Measurements from ENCODE around the gene PDS5B. TPM values are rescaled to one million over a fixed set of nuclear protein-coding genes. Genes with fewer than 3 reads are reported as not detected.
A peak's percentile ranks its signal among the peaks of the same experiment; 100 is the strongest.

The PDS5B gene
- total and polyA plus RNA-seq, 2 experiments from 2014 or later: 43.9 to 46.5 TPM

DNA sequence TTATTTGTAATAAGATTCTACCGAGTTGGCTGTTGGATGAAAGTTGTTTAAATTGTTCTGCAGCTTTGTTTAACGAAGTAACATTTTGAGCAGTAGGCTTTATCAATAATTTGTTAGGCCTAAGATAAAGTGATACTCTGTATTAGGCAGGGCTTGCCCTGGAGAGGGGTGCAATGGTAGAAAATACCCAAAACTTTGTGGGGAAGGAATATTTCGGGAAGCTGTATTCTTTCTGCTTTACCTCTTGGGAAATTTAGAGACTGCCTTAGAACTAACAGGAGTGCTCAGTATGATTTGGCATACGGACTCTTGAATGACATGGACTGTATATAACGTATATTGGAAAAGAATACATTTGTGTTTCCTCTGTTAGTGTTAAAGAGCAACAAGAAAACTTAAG is 2.5 kb downstream of the PDS5B start:
- peaks cover 23% of the 10 kb centered on the region for H3K4me1 ChIP-seq (ENCODE audit: insufficient read depth)
- H3K9me2 ChIP-seq (ENCODE audit: insufficient read depth): no peaks in the 10 kb centered on the region
- peaks cover 26% of the 10 kb centered on the region; the same call in 1 of the 2 replicates for H4K20me1 ChIP-seq (replicated peaks; ENCODE audit: insufficient read depth)
- H3K27me3 ChIP-seq (ENCODE audit: insufficient read depth): no peaks in the 10 kb centered on the region
- DNase-seq (ENCODE audit: low spot score): no peak
- peaks cover 28% of the 10 kb centered on the region; the same call in 2 of the 3 replicates for H3K4me1 Mint-ChIP-seq
- H3K4me2 ChIP-seq: peak overlapping the region; percentile 91
- H3F3A ChIP-seq (replicated peaks; ENCODE audit: low read depth): no peaks in the 10 kb centered on the region
- no peaks in the 10 kb centered on the region for H3K9me3 Mint-ChIP-seq
- H3K27ac ChIP-seq (ENCODE audit: low read depth): no peak overlapping the region
- H2AFZ ChIP-seq: no peak overlapping the region
- H3K27ac Mint-ChIP-seq: no peak overlapping the region
- no peak for ATAC-seq
- no peaks in the 10 kb centered on the region for H3K36me3 ChIP-seq (ENCODE audit: insufficient read depth)
- H3K4me3 ChIP-seq: peak overlapping the region; percentile 89
- H3K36me3 Mint-ChIP-seq (ENCODE audit: low read depth): no peaks in the 10 kb centered on the region; the same call in 2 of the 3 replicates
- TF ChIP-seq EZH2phosphoT487 (IDR thresholded peaks at IDR 0.05; ENCODE audit: unreplicated experiment): no peak
- peaks cover 66% of the 10 kb centered on the region for H3K79me2 ChIP-seq (replicated peaks; ENCODE audit: insufficient read depth)
- H3K4me3 Mint-ChIP-seq: peak overlapping the region; percentile 86
- peaks cover 10% of the 10 kb centered on the region for H3K27me3 Mint-ChIP-seq (ENCODE audit: insufficient read depth, low read depth, poor library complexity)

DNA sequence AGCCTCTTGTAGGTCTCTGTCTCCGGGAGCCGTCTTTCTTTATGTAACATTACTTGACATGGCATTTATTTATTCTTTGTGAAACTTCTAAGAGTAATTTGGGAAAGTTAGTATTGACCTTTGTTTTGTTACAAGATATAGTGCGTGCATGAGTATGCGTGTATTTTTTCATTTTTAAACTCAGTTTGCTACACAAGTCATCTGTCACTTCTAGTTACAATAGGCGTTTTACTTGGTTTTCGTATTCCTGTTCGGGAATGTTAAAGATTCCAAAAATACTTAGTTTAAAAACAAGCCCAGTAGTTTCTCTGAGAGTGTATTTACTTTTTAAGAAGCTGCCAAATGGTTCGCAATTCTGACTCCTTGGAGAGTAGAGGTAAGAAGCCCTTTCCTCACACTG is 3.2 kb downstream of the PDS5B start:
- Histone ChIP-seq H3K9me2 (ENCODE audit: insufficient read depth) (no peaks in the 10 kb centered on the region), H4K20me1 (replicated peaks; ENCODE audit: insufficient read depth) (peaks cover 31% of the 10 kb centered on the region), H3K27ac (ENCODE audit: low read depth) (no peak overlapping the region), H2AFZ (no peak overlapping the region), H3F3A (replicated peaks; ENCODE audit: low read depth) (no peaks in the 10 kb centered on the region), H3K27me3 (ENCODE audit: insufficient read depth) (no peaks in the 10 kb centered on the region), H3K36me3 (ENCODE audit: insufficient read depth) (no peaks in the 10 kb centered on the region), H3K79me2 (replicated peaks; ENCODE audit: insufficient read depth) (peaks cover 73% of the 10 kb centered on the region), H3K4me3 (no peak overlapping the region), H3K4me1 (ENCODE audit: insufficient read depth) (peaks cover 23% of the 10 kb centered on the region), H3K4me2 (0 out of 2 replicates have a peak overlapping the region, but pooled peaks have one; percentile 30)
- Mint-ChIP-seq H3K4me3 (peak overlapping the region; percentile 32; the same call in 2 of the 3 replicates), H3K9me3 (no peaks in the 10 kb centered on the region), H3K36me3 (ENCODE audit: low read depth) (no peaks in the 10 kb centered on the region; the same call in 2 of the 3 replicates), H3K4me1 (peaks cover 28% of the 10 kb centered on the region; the same call in 2 of the 3 replicates), H3K27ac (no peak overlapping the region), H3K27me3 (ENCODE audit: insufficient read depth, low read depth, poor library complexity) (peaks cover 10% of the 10 kb centered on the region)
- DNase-seq (ENCODE audit: low spot score) (no peak), ATAC-seq (no peak)
- TF ChIP-seq EZH2 (IDR thresholded peaks at IDR 0.05; ENCODE audit: low read depth, unreplicated experiment) (no peak), STAT1 (IDR thresholded peaks at IDR 0.05; ENCODE audit: unreplicated experiment) (no peak), EZH2phosphoT487 (IDR thresholded peaks at IDR 0.05; ENCODE audit: unreplicated experiment) (no peak), POLR2AphosphoS5 (IDR thresholded peaks at IDR 0.05; ENCODE audit: low read depth) (no peak), JUNB (IDR thresholded peaks at IDR 0.05; ENCODE audit: unreplicated experiment) (no peak), CREB1 (CRISPR knock-in tag; IDR thresholded peaks at IDR 0.05; ENCODE audit: low read depth) (no peak), NANOG (IDR thresholded peaks at IDR 0.05; ENCODE audit: borderline replicate concordance) (no peak), ZNF114 (CRISPR knock-in tag; IDR thresholded peaks at IDR 0.05) (no peak)
- TF ChIP-seq, protein P1, sequence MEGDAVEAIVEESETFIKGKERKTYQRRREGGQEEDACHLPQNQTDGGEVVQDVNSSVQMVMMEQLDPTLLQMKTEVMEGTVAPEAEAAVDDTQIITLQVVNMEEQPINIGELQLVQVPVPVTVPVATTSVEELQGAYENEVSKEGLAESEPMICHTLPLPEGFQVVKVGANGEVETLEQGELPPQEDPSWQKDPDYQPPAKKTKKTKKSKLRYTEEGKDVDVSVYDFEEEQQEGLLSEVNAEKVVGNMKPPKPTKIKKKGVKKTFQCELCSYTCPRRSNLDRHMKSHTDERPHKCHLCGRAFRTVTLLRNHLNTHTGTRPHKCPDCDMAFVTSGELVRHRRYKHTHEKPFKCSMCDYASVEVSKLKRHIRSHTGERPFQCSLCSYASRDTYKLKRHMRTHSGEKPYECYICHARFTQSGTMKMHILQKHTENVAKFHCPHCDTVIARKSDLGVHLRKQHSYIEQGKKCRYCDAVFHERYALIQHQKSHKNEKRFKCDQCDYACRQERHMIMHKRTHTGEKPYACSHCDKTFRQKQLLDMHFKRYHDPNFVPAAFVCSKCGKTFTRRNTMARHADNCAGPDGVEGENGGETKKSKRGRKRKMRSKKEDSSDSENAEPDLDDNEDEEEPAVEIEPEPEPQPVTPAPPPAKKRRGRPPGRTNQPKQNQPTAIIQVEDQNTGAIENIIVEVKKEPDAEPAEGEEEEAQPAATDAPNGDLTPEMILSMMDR (conservative IDR thresholded peaks at IDR 0.05; ENCODE audit: low read depth in 2 of 2): no peak
- TF ChIP-seq, protein P2, sequence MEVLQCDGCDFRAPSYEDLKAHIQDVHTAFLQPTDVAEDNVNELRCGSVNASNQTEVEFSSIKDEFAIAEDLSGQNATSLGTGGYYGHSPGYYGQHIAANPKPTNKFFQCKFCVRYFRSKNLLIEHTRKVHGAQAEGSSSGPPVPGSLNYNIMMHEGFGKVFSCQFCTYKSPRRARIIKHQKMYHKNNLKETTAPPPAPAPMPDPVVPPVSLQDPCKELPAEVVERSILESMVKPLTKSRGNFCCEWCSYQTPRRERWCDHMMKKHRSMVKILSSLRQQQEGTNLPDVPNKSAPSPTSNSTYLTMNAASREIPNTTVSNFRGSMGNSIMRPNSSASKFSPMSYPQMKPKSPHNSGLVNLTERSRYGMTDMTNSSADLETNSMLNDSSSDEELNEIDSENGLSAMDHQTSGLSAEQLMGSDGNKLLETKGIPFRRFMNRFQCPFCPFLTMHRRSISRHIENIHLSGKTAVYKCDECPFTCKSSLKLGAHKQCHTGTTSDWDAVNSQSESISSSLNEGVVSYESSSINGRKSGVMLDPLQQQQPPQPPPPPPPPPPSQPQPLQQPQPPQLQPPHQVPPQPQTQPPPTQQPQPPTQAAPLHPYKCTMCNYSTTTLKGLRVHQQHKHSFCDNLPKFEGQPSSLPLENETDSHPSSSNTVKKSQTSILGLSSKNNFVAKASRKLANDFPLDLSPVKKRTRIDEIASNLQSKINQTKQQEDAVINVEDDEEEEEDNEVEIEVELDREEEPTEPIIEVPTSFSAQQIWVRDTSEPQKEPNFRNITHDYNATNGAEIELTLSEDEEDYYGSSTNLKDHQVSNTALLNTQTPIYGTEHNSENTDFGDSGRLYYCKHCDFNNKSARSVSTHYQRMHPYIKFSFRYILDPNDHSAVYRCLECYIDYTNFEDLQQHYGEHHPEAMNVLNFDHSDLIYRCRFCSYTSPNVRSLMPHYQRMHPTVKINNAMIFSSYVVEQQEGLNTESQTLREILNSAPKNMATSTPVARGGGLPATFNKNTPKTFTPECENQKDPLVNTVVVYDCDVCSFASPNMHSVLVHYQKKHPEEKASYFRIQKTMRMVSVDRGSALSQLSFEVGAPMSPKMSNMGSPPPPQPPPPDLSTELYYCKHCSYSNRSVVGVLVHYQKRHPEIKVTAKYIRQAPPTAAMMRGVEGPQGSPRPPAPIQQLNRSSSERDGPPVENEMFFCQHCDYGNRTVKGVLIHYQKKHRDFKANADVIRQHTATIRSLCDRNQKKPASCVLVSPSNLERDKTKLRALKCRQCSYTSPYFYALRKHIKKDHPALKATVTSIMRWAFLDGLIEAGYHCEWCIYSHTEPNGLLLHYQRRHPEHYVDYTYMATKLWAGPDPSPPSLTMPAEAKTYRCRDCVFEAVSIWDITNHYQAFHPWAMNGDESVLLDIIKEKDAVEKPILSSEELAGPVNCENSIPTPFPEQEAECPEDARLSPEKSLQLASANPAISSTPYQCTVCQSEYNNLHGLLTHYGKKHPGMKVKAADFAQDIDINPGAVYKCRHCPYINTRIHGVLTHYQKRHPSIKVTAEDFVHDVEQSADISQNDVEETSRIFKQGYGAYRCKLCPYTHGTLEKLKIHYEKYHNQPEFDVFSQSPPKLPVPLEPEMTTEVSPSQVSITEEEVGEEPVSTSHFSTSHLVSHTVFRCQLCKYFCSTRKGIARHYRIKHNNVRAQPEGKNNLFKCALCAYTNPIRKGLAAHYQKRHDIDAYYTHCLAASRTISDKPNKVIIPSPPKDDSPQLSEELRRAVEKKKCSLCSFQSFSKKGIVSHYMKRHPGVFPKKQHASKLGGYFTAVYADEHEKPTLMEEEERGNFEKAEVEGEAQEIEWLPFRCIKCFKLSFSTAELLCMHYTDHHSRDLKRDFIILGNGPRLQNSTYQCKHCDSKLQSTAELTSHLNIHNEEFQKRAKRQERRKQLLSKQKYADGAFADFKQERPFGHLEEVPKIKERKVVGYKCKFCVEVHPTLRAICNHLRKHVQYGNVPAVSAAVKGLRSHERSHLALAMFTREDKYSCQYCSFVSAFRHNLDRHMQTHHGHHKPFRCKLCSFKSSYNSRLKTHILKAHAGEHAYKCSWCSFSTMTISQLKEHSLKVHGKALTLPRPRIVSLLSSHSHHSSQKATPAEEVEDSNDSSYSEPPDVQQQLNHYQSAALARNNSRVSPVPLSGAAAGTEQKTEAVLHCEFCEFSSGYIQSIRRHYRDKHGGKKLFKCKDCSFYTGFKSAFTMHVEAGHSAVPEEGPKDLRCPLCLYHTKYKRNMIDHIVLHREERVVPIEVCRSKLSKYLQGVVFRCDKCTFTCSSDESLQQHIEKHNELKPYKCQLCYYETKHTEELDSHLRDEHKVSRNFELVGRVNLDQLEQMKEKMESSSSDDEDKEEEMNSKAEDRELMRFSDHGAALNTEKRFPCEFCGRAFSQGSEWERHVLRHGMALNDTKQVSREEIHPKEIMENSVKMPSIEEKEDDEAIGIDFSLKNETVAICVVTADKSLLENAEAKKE (CRISPR knock-in tag; IDR thresholded peaks at IDR 0.05): no peak

All from GM23338 (cell line).